HG03060 (cell line): ENCODE measurements around the gene TCEAL1.

Experiments
- ATAC-seq: cut with Tn5 transposase; IDR thresholded peaks from one replicate; pipeline ENCODE4 v1.9.1; 2021; ENCODE audit warnings: low read depth, moderate number of reproducible peaks; ENCODE audit not compliant: unreplicated experiment

TCEAL1 gene

DNA sequence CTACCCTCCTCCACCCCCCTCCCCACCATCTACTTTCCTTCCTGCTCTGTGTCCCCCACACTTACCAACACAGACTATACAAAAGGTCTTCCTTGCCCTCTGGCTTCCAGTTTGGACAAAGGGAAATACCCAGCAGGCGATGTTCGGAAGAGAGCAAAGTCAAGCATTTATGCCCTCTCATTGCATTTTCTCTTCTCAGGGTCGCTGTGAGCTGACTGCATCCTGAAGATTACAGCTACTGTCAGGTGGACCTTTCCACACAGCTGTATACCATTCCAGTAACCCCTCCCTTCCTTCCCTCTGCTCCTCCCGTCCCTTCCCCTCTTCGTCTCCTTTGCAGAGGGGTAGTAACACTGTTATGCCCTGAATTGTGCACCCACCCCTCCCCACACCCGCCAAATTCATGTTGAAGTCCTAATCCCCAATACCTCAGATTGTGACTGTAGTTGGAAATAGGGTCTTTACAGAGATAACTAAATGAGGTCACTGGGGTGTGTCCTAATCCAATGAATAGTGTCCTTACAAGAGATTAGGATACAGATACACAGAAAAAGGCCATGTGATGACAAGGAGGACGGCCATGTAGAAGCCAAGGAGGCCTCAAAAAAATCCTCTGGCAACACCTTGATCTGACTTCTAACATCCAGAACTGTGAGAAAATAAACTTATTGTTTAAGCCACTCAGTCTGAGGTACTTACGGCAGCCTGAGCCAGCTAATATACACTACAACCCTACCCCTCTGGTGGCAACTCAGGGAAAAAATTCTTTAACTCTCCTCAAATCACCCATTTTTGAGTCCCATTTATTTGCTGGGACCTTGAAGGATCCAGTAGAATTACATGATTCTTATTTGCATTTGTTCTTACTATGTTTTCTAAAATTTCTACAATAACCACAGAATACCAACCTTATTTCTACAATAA lies 46.0 kb downstream of the TCEAL1 start:
- no peak for ATAC-seq

GRCh38 chrX:103678199-103678993 lies 49.6 kb downstream of the TCEAL1 start:
- ATAC-seq, result no peak
